Ovary (tissue), 9 donors: ENCODE data around the gene SEL1L3. TPM values are rescaled to one million over a fixed set of nuclear protein-coding genes. Genes with fewer than 3 reads are reported as not detected.

Source experiments
- DNase-seq, 5 donors: peaks; one replicate each; pipeline ENCODE4 v3.0.0-alpha.2; 2019 to 2020
- H3K27ac ChIP-seq, 2 donors: fragments of 200-600 bp; one replicate each; pipeline versions ENCODE4 v1.5.1 to v1.8.0; 2019 to 2022
- H3K27me3 ChIP-seq: fragments of 200-600 bp; one replicate; pipeline ENCODE4 v1.8.0; 2022
- H3K36me3 ChIP-seq: fragments of 200-600 bp; sonication (generic); one replicate; pipeline ENCODE4 v1.5.1; 2019
- H3K4me1 ChIP-seq: one replicate; pipeline ENCODE4 v1.8.1; 2013; ENCODE audit warnings: mild to moderate bottlenecking, moderate library complexity; ENCODE audit not compliant: insufficient read depth
- H3K4me3 ChIP-seq: fragments of 200-600 bp; sonication (generic); one replicate; pipeline ENCODE4 v1.5.1; 2017
- H3K9me3 ChIP-seq, 2 donors: fragments of 200-600 bp in 1 of 2; sonication (generic) in 1 of 2; one replicate each; pipeline versions ENCODE4 v1.5.1 to v1.8.1; 2013 to 2019; ENCODE audit warnings: mild to moderate bottlenecking in 1 of 2, moderate library complexity in 1 of 2
- CTCF ChIP-seq, 3 donors: fragments of 450-650 bp in 2 of 3; fragments of 200-600 bp in 1 of 3; IDR thresholded peaks; one replicate each; pipeline versions ENCODE4 v1.5.1 to v1.8.0; 2016 to 2022; ENCODE audit warnings: antibody characterized with exemption in 3 of 3, mild to moderate bottlenecking in 1 of 3
- EP300 ChIP-seq: sonication (generic); formaldehyde crosslinking; IDR thresholded peaks from one replicate; pipeline ENCODE4 v1.6.1; 2017; ENCODE audit warnings: antibody characterized with exemption
- POLR2A ChIP-seq: fragments of 450-650 bp; IDR thresholded peaks from one replicate; pipeline ENCODE4 v1.6.1; 2017; ENCODE audit warnings: antibody characterized with exemption, mild to moderate bottlenecking, moderate library complexity
- WGBS, 3 donors: extraction: QIAGEN DNeasy Blood & Tissue Kit in 1 of 3; methylation state at CpG; one replicate each; pipeline versions ENCODE4 v1.1.5 to v1.1.7; 2013 to 2017; 5-methylcytosine and 5-hydroxymethylcytosine counted together
- intact Hi-C, 4 donors: fragments of 100-400 bp; cut with DNase I; formaldehyde crosslinking; loops; one replicate each; pipeline versions ENCODE4 v1.11.0 to v1.15.1; 2022 to 2023
- polyA plus RNA-seq, 2 donors: library from polyadenylated mRNA; stranded (reverse); fragments of 200-250 nt in 1 of 2; fragments of 350-450 nt in 1 of 2; fragmentation: Illumina TruSeq in 1 of 2; extraction: RNeasy Lipid Tissue Mini Kit (QIAGEN cat#74804) in 1 of 2; gene quantifications; one replicate each; pipeline ENCODE4 v1.2.3, GENCODE V29; 2013 to 2014
- total RNA-seq, 7 donors: library from RNA; depleted of rRNA in 2 of 7; stranded (reverse); fragments of >200 nt in 2 of 7; fragmentation: NEBNext Ultra II Directional in 3 of 7; extraction: Animal tissue kit (Norgen Biotek cat#: 25700) in 3 of 7; gene quantifications; one replicate each; pipeline versions ENCODE4 v1.1.0 to v1.2.4, GENCODE V29; 2016 to 2023
- donor health status: DM: no; HTN: no; CAD: no; lungs with moderate emphysema.
- donor health status: DM: no; HTN: no; CAD: no.
- donor health status: Bipolar disorder and iron deficiency.
- donor health status: DM: yes; HTN: yes; CAD: no.
- donor health status: DM: no; HTN: no; CAD: no.
- donor health status: DM: yes; HTN: yes; CAD: no.

The SEL1L3 gene
- total and polyA plus RNA-seq, 9 donors = 4.4 to 27.7 (median 8.3) TPM

- Histone ChIP-seq H3K9me3 (no peaks in the 10 kb centered on the region), H3K27me3 (no peaks in the 10 kb centered on the region), H3K4me3 (no peak overlapping the region), H3K36me3 (no peaks in the 10 kb centered on the region), H3K27ac (no peak overlapping the region), H3K4me1 (peaks cover 1% of the 10 kb centered on the region)
- 48 to 52% (median 51%) methylated on average over 4 of the region's 4 CpGs for WGBS, 3 donors
- no peak for DNase-seq
- intact Hi-C loops = no loop called here
- no peak for TF ChIP-seq POLR2A
Observed at GRCh38 chr4:25786497-25787065, 76.2 kb downstream of the SEL1L3 start.

GRCh38 chr4:25783943-25784342 lies 78.8 kb downstream of the SEL1L3 start:
- Histone ChIP-seq H3K27me3 (no peaks in the 10 kb centered on the region), H3K27ac (no peak overlapping the region), H3K4me1 (peaks cover 1% of the 10 kb centered on the region), H3K4me3 (no peak overlapping the region), H3K36me3 (no peaks in the 10 kb centered on the region), H3K9me3 (no peaks in the 10 kb centered on the region)
- intact Hi-C loops = no loop called here
- TF ChIP-seq POLR2A = no peak
- no peak for DNase-seq
- WGBS, 3 donors = 2 to 5% (median 4%) methylated on average over 9 of the region's 9 CpGs

GRCh38 chr4:25783126-25783525 lies 79.7 kb downstream of the SEL1L3 start:
- TF ChIP-seq EP300 = no peak
- 38 to 62% (median 58%) methylated on average over 1 of the region's 1 CpG for WGBS, 3 donors
- no peak overlapping the region for H3K27ac ChIP-seq
- peaks cover 1% of the 10 kb centered on the region for H3K4me1 ChIP-seq
- intact Hi-C loops = no loop called here
- H3K4me3 ChIP-seq = no peak overlapping the region
- no peaks in the 10 kb centered on the region for H3K9me3 ChIP-seq
- DNase-seq = no peak
- no peaks in the 10 kb centered on the region for H3K27me3 ChIP-seq
- H3K36me3 ChIP-seq = no peaks in the 10 kb centered on the region

GRCh38 chr4:25782482-25782881 lies 80.3 kb downstream of the SEL1L3 start:
- H3K4me1 ChIP-seq = peaks cover 1% of the 10 kb centered on the region
- no peaks in the 10 kb centered on the region for H3K9me3 ChIP-seq
- H3K36me3 ChIP-seq = no peaks in the 10 kb centered on the region
- WGBS, 3 donors = 84 to 91% (median 84%) methylated on average over 7 of the region's 7 CpGs
- no peaks in the 10 kb centered on the region for H3K27me3 ChIP-seq
- no peak overlapping the region for H3K4me3 ChIP-seq
- no peak for TF ChIP-seq EP300
- TF ChIP-seq POLR2A = no peak
- no peak for TF ChIP-seq CTCF (IDR thresholded peaks at IDR 0.05)
- H3K27ac ChIP-seq = no peak overlapping the region
- no peak for DNase-seq
- intact Hi-C loops = no loop called here

GRCh38 chr4:25779021-25779420 lies 83.8 kb downstream of the SEL1L3 start:
- intact Hi-C loops = no loop called here
- WGBS, 3 donors = 89 to 92% (median 92%) methylated on average over 4 of the region's 4 CpGs
- H3K9me3 ChIP-seq = no peaks in the 10 kb centered on the region
- no peaks in the 10 kb centered on the region for H3K36me3 ChIP-seq
- peaks cover 1% of the 10 kb centered on the region for H3K4me1 ChIP-seq
- no peak overlapping the region for H3K4me3 ChIP-seq
- TF ChIP-seq EP300 (no peak), POLR2A (no peak), CTCF (IDR thresholded peaks at IDR 0.05) (no peak)
- no peak overlapping the region for H3K27ac ChIP-seq
- no peak for DNase-seq
- no peaks in the 10 kb centered on the region for H3K27me3 ChIP-seq

GRCh38 chr4:25776795-25777194 lies 86.0 kb downstream of the SEL1L3 start:
- Histone ChIP-seq H3K9me3 (no peaks in the 10 kb centered on the region), H3K27ac (no peak overlapping the region), H3K36me3 (no peaks in the 10 kb centered on the region), H3K27me3 (no peaks in the 10 kb centered on the region), H3K4me1 (no peaks in the 10 kb centered on the region), H3K4me3 (no peak overlapping the region)
- no peak for DNase-seq
- intact Hi-C loops = no loop called here
- no peak for TF ChIP-seq POLR2A
- TF ChIP-seq EP300 = no peak
- TF ChIP-seq CTCF (IDR thresholded peaks at IDR 0.05) = no peak
